HFFc6 (cell line): ENCODE results near the gene PLA2G3. TPM values are rescaled to one million over a fixed set of nuclear protein-coding genes. Genes with fewer than 3 reads are reported as not detected.

Experiments
- DNase-seq: peaks from one replicate; pipeline ENCODE4 v3.0.0-alpha.2; 2018
- H3K27ac Mint-ChIP-seq: 2 replicates; pipeline ENCODE4 v1.8.0; 2020; ENCODE audit warnings: mild to moderate bottlenecking, mixed read lengths
- H3K27me3 Mint-ChIP-seq: 2 replicates; pipeline ENCODE4 v1.8.0; 2021; ENCODE audit warnings: mild to moderate bottlenecking, moderate library complexity, mixed read lengths; ENCODE audit not compliant: insufficient read depth
- H3K36me3 Mint-ChIP-seq: 2 replicates; pipeline ENCODE4 v1.8.0; 2021; ENCODE audit warnings: low read depth, mixed read lengths
- H3K4me1 Mint-ChIP-seq: 2 replicates; pipeline ENCODE4 v1.8.0; 2020; ENCODE audit warnings: low read depth, mixed read lengths
- H3K4me3 Mint-ChIP-seq: 2 replicates; pipeline ENCODE4 v1.8.0; 2020; ENCODE audit warnings: mild to moderate bottlenecking, moderate library complexity, mixed read lengths
- H3K9me3 Mint-ChIP-seq: 2 replicates; pipeline ENCODE4 v1.8.0; 2020; ENCODE audit warnings: mild to moderate bottlenecking, mixed read lengths
- CTCF ChIP-seq: fragments of 200-600 bp; sonication (generic); IDR thresholded peaks from 2 replicates; pipeline ENCODE4 v1.5.0; 2021; ENCODE audit warnings: antibody characterized with exemption, mild to moderate bottlenecking
- total RNA-seq, 6 experiments: library from RNA; stranded (reverse); fragmentation: NEBNext Ultra II Directional; extraction: Animal tissue kit (Norgen Biotek cat#: 25700); gene quantifications; 2 replicates in 1 of 6; 3 replicates in 5 of 6; pipeline ENCODE4 v1.2.3, GENCODE V29; 2021

PLA2G3 gene
- total RNA-seq, 6 experiments from 2014 or later, result 0.05 TPM; not detected in 5

GRCh38 chr22:31094741-31095140 lies 45.6 kb downstream of the PLA2G3 start:
- no peak for DNase-seq
- Mint-ChIP-seq H3K4me3 (no peak overlapping the region), H3K27me3 (peaks cover 3% of the 10 kb centered on the region), H3K4me1 (0 out of 2 replicates have a peak, but pooled peaks cover 5% of the 10 kb centered on the region), H3K9me3 (no peaks in the 10 kb centered on the region), H3K27ac (no peak overlapping the region), H3K36me3 (peaks cover 23% of the 10 kb centered on the region)
- no peak for TF ChIP-seq CTCF

- H3K27me3 Mint-ChIP-seq, result peaks cover 3% of the 10 kb centered on the region
- 0 out of 2 replicates have a peak, but pooled peaks cover under 1% of the 10 kb centered on the region for H3K4me1 Mint-ChIP-seq
Measured at GRCh38 chr22:31094021-31094551, 46.2 kb downstream of the PLA2G3 start.

GRCh38 chr22:31093086-31093850 lies 47.0 kb downstream of the PLA2G3 start:
- Mint-ChIP-seq H3K9me3 (no peaks in the 10 kb centered on the region), H3K27ac (no peak overlapping the region), H3K36me3 (peaks cover 23% of the 10 kb centered on the region), H3K27me3 (peaks cover 3% of the 10 kb centered on the region), H3K4me1 (no peaks in the 10 kb centered on the region), H3K4me3 (no peak overlapping the region)
- no peak for TF ChIP-seq CTCF
- no peak for DNase-seq

More at GRCh38 chr22:31094021-31094551, 46.2 kb downstream of the PLA2G3 start:
- H3K4me3 Mint-ChIP-seq, result no peak overlapping the region
- no peaks in the 10 kb centered on the region for H3K9me3 Mint-ChIP-seq
- DNase-seq, result no peak
- no peak for TF ChIP-seq CTCF
- no peak overlapping the region; the same call in 1 of the 2 replicates for H3K27ac Mint-ChIP-seq
- H3K36me3 Mint-ChIP-seq, result peaks cover 23% of the 10 kb centered on the region

GRCh38 chr22:31092161-31092560 lies 48.1 kb downstream of the PLA2G3 start:
- Mint-ChIP-seq H3K36me3 (peaks cover 23% of the 10 kb centered on the region), H3K4me1 (no peaks in the 10 kb centered on the region), H3K4me3 (no peak overlapping the region), H3K27me3 (peaks cover 3% of the 10 kb centered on the region), H3K27ac (no peak overlapping the region), H3K9me3 (no peaks in the 10 kb centered on the region)
- no peak for DNase-seq
- TF ChIP-seq CTCF, result no peak

GRCh38 chr22:31091106-31091975 lies 49.0 kb downstream of the PLA2G3 start:
- H3K27ac Mint-ChIP-seq, result no peak overlapping the region
- H3K27me3 Mint-ChIP-seq, result peaks cover 3% of the 10 kb centered on the region
- TF ChIP-seq CTCF, result no peak
- peaks cover 21% of the 10 kb centered on the region for H3K36me3 Mint-ChIP-seq
- H3K4me1 Mint-ChIP-seq, result peaks cover 7% of the 10 kb centered on the region
- no peak for DNase-seq
- H3K4me3 Mint-ChIP-seq, result no peak overlapping the region
- no peaks in the 10 kb centered on the region for H3K9me3 Mint-ChIP-seq
